Peyer's patch (tissue), 4 donors: ENCODE results near the gene HSD17B12.

Experiments used
- POLR2A ChIP-seq, 2 donors: fragments of 450-650 bp; IDR thresholded peaks; one replicate each; pipeline ENCODE4 v1.5.1; 2017; ENCODE audit warnings: antibody characterized with exemption in 2 of 2, mild to moderate bottlenecking in 2 of 2, moderate library complexity in 2 of 2
- TF ChIP-seq, protein P1 (sequence below), 6 experiments: fragments of 450-650 bp in 4 of 6; fragments of 200-600 bp in 2 of 6; sonication (generic) in 1 of 6; IDR thresholded peaks; one replicate each; pipeline ENCODE4 v1.5.1; 2017 to 2019; ENCODE audit warnings: antibody characterized with exemption in 6 of 6, mild to moderate bottlenecking in 3 of 6, moderate library complexity in 1 of 6

DNA sequence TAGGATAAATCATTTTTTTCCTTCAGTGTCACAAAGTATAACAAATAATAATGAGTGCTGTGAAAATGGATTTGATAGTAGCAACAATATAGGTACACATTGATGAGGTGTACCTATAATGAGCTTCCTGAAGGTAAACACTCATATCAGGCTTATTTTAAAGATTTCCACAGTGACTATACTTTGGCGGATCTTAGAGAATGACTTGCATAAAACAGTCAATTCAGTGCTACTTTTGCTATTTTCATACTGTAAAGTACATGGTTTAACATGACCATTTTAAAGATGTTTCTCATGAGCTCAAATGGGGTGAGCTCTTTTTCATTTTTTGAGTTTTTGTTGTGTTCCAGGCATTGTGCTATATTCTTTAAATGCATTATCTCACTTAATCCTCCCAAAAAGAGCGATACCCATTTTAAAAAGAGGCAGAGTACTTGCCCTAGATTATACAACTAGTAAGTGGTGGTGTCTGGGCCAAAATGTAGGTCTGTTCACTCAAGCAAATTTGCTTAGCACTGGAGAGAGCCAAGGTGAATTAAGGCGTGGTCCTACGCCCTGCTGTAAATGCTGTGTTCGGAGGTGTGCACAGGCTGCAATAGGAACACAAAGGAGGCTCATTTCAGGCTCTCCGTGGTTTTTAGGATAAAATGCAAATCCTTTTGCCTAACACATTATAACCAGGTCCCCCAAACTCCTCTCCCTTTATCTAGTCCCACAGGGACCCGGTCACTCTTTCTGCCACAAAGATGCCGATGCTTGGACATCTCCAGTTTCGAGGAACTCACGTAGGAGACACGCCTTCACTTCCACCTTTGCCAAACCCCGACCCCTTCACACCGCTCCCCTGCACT is 199.5 kb downstream of the HSD17B12 start:
- TF ChIP-seq, protein P1, sequence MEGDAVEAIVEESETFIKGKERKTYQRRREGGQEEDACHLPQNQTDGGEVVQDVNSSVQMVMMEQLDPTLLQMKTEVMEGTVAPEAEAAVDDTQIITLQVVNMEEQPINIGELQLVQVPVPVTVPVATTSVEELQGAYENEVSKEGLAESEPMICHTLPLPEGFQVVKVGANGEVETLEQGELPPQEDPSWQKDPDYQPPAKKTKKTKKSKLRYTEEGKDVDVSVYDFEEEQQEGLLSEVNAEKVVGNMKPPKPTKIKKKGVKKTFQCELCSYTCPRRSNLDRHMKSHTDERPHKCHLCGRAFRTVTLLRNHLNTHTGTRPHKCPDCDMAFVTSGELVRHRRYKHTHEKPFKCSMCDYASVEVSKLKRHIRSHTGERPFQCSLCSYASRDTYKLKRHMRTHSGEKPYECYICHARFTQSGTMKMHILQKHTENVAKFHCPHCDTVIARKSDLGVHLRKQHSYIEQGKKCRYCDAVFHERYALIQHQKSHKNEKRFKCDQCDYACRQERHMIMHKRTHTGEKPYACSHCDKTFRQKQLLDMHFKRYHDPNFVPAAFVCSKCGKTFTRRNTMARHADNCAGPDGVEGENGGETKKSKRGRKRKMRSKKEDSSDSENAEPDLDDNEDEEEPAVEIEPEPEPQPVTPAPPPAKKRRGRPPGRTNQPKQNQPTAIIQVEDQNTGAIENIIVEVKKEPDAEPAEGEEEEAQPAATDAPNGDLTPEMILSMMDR (IDR thresholded peaks at IDR 0.05) = no peak
- no peak for TF ChIP-seq POLR2A (IDR thresholded peaks at IDR 0.05)
